HG03571 (cell line): ENCODE measurements around the gene SV2C.
"Not testable (repeated sequence)": the region's sequence is repeated elsewhere in the genome, so short reads cannot be mapped to it uniquely, and the experiment has no call there.

Experiments used
- ATAC-seq: cut with Tn5 transposase; IDR thresholded peaks from one replicate; pipeline ENCODE4 v1.9.1; 2021; ENCODE audit not compliant: unreplicated experiment

SV2C gene

GRCh38 chr5:76199336-76200318, 116.4 kb downstream of the SV2C start:
- ATAC-seq = no peak

GRCh38 chr5:76202182-76202581, 119.0 kb downstream of the SV2C start:
- ATAC-seq = no peak

GRCh38 chr5:76204191-76204590, 121.0 kb downstream of the SV2C start:
- ATAC-seq = no peak

- ATAC-seq = no peak
These were observed 121.5 kb downstream of the SV2C start for GRCh38 chr5:76204713-76205112.

- ATAC-seq = no peak
These were observed 123.9 kb downstream of the SV2C start for GRCh38 chr5:76207120-76207519.

GRCh38 chr5:76209297-76209696, 126.1 kb downstream of the SV2C start:
- ATAC-seq = no peak

GRCh38 chr5:76210946-76211345, 127.8 kb downstream of the SV2C start:
- no peak for ATAC-seq

- ATAC-seq = no peak
These were observed 130.7 kb downstream of the SV2C start for GRCh38 chr5:76213858-76214257.

GRCh38 chr5:76216748-76217147, 133.6 kb downstream of the SV2C start:
- ATAC-seq = no peak

GRCh38 chr5:76219636-76220035, 136.5 kb downstream of the SV2C start:
- ATAC-seq = no peak

- ATAC-seq = no peak
These were observed 138.1 kb downstream of the SV2C start for GRCh38 chr5:76221311-76221710.

GRCh38 chr5:76222318-76222717, 139.1 kb downstream of the SV2C start:
- ATAC-seq = no peak

- ATAC-seq = no peak
These were observed 140.5 kb downstream of the SV2C start for GRCh38 chr5:76223696-76224095.

GRCh38 chr5:76224898-76225297, 141.7 kb downstream of the SV2C start:
- no peak for ATAC-seq

- no peak for ATAC-seq
These were observed 142.2 kb downstream of the SV2C start for GRCh38 chr5:76225336-76225735.

- no peak for ATAC-seq
These were observed 146.7 kb downstream of the SV2C start for GRCh38 chr5:76229900-76230299.

- no peak for ATAC-seq
These were observed 147.6 kb downstream of the SV2C start for GRCh38 chr5:76230711-76231285.

- no peak for ATAC-seq
These were observed 151.5 kb downstream of the SV2C start for GRCh38 chr5:76234665-76235064.

GRCh38 chr5:76236684-76237083, 153.5 kb downstream of the SV2C start:
- no peak for ATAC-seq

GRCh38 chr5:76240336-76240735, 157.2 kb downstream of the SV2C start:
- no peak for ATAC-seq

GRCh38 chr5:76242155-76242554, 159.0 kb downstream of the SV2C start:
- ATAC-seq = not testable (repeated sequence)

- ATAC-seq = no peak
These were observed 162.4 kb downstream of the SV2C start for GRCh38 chr5:76245590-76245989.
